Endothelial cell of umbilical vein (primary cell): Measurements from ENCODE around the gene CCDC54.

Experiments used
- EZH2 ChIP-seq: IDR thresholded peaks from 2 replicates; pipeline ENCODE4 v1.6.1; 2012; ENCODE audit warnings: borderline replicate concordance, low read depth, mild to moderate bottlenecking, moderate library complexity, low read length, inconsistent platforms; ENCODE audit not compliant: severe bottlenecking
- JUN ChIP-seq: IDR thresholded peaks from 2 replicates; pipeline ENCODE4 v1.6.1; 2011; ENCODE audit warnings: borderline replicate concordance, low read depth; ENCODE audit not compliant: insufficient read length, insufficient read depth
- MYC ChIP-seq: IDR thresholded peaks from one replicate; pipeline ENCODE4 v1.6.1; 2011; ENCODE audit warnings: mild to moderate bottlenecking, low read depth, low read length
- POLR2A ChIP-seq: IDR thresholded peaks from 2 replicates; pipeline ENCODE4 v1.6.1; 2012; ENCODE audit warnings: low read depth, mild to moderate bottlenecking, control low read depth, low read length
- POLR2AphosphoS5 ChIP-seq: IDR thresholded peaks from 2 replicates; pipeline ENCODE4 v1.6.1; 2012; ENCODE audit warnings: low read depth, mild to moderate bottlenecking, control low read depth, low read length, moderate library complexity; ENCODE audit not compliant: insufficient read depth
- TF ChIP-seq, protein P1 (sequence below), 2 donors: IDR thresholded peaks; 1 replicate in 1 of 2; 2 replicates in 1 of 2; pipeline ENCODE4 v1.5.1; 2011; ENCODE audit warnings: low read length in 2 of 2, mild to moderate bottlenecking in 2 of 2, moderate library complexity in 2 of 2, control low read depth in 1 of 2, inconsistent platforms in 1 of 2, low read depth in 1 of 2; ENCODE audit not compliant: insufficient read depth in 1 of 2; ENCODE audit errors: extremely low read depth in 1 of 2
- TF ChIP-seq, protein P2 (sequence below): IDR thresholded peaks from 2 replicates; pipeline ENCODE4 v1.6.1; 2011; ENCODE audit not compliant: insufficient read depth, insufficient read length

DNA sequence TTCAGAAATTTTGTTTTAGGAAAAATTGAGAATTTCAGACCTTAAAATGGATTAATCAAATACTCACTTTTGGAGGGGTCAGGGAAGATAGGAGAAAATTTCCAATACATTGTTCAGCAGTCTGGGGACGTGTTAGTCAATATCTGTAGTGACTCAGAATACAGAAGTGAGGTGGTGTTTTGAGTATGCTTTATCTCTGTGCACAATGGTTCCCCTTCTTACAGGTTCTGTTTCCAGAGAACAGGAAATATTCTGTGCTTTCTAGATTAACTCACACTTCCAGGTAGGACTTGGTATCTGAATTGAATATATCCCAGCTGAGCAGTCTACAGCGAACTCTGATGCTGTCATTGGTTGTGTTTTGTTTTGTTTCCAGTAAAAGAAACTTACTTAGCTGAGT lies 30.7 kb upstream of the CCDC54 start:
- TF ChIP-seq, protein P1, sequence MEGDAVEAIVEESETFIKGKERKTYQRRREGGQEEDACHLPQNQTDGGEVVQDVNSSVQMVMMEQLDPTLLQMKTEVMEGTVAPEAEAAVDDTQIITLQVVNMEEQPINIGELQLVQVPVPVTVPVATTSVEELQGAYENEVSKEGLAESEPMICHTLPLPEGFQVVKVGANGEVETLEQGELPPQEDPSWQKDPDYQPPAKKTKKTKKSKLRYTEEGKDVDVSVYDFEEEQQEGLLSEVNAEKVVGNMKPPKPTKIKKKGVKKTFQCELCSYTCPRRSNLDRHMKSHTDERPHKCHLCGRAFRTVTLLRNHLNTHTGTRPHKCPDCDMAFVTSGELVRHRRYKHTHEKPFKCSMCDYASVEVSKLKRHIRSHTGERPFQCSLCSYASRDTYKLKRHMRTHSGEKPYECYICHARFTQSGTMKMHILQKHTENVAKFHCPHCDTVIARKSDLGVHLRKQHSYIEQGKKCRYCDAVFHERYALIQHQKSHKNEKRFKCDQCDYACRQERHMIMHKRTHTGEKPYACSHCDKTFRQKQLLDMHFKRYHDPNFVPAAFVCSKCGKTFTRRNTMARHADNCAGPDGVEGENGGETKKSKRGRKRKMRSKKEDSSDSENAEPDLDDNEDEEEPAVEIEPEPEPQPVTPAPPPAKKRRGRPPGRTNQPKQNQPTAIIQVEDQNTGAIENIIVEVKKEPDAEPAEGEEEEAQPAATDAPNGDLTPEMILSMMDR (IDR thresholded peaks at IDR 0.05; ENCODE audit: extremely low read depth in 1 of 2, insufficient read depth in 1 of 2, low read depth in 1 of 2, low read length in 2 of 2) = no peak
- TF ChIP-seq EZH2 = no peak
- no peak for TF ChIP-seq POLR2AphosphoS5
- TF ChIP-seq POLR2A = no peak
- no peak for TF ChIP-seq MYC
- no peak for TF ChIP-seq JUN
- TF ChIP-seq, protein P2, sequence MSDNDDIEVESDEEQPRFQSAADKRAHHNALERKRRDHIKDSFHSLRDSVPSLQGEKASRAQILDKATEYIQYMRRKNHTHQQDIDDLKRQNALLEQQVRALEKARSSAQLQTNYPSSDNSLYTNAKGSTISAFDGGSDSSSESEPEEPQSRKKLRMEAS = no peak
